HG02870 (cell line): ENCODE data around the gene PPM1E.
"Not testable (repeated sequence)": the region's sequence is repeated elsewhere in the genome, so short reads cannot be mapped to it uniquely, and the experiment has no call there.

Experiments
- ATAC-seq: cut with Tn5 transposase; IDR thresholded peaks from one replicate; pipeline ENCODE4 v1.9.1; 2021; ENCODE audit warnings: mild to moderate bottlenecking, moderate library complexity; ENCODE audit not compliant: unreplicated experiment

Gene PPM1E

DNA sequence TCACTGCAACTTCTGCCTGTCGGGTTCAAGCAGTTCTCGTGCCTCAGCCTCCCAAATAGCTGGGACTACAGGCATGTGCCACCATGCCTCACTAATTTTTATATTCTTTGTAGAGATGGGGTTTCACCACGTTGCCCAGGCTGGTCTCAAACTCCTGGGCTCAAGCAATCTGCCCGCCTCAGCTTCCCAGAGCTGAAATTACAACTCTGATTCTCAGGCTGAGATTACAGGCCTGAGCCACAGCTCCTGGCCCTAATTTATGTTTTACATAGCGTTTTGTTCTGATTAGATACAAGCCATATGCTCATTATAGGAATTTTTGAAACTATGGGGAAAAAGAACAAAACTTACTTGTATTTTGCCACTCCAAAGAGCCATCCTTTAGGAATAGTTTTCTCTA, 22.8 kb downstream of the PPM1E start:
- not testable (repeated sequence) for ATAC-seq

DNA sequence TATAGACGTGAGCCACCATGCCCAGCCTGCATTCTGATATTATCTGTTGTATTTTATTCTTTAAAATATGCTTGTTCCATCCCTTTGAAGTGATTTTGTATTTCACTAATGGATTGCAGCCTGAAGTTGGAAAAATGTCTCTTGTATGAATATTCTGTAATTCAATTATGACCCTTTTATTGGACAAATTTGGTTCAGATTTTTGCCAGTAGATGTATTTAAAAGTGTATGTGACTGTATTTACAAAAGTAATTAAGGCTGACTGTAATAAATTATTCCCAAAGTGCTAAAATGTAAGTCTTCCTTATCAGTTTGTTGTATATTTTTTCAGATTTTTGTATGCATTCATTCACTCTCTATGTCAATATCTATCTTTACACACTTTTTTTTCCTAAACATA, 23.8 kb downstream of the PPM1E start:
- no peak for ATAC-seq

DNA sequence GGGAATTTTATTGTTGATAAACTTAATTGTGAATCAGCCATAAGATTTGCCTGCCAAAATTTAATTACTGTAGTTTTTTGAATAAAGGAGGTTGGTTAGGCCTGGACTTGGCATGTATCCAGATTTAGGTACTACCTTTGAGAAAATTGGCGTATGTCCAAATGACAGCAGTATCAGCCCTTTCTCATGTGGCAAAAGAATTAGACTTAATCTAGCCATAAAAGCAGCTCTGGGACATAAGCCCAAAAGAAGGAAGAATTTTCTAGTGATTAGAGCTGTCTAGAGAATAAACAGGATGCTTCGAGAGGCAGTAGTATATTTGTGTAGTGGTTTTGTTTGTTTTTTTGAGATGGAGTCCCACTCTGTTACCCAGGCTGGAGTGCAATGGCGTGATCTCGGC, 27.7 kb downstream of the PPM1E start:
- ATAC-seq, result no peak

DNA sequence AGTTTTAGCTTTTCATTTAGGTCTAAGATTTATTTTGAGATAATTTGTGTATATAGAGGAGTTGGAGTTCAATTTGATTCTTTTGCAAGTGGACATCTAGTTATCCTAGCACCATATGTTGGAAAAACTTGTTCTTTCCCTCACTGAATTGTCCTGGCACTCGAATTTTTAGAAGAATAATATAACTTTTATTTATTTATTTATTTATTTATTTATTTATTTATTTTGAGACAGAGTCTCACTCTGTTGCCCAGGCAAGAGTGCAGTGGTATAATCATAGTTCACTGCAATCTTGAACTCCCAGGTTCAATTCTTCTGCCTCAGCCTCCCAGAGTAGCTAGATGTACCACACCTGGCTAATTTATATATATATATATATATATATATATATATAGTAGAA, 29.4 kb downstream of the PPM1E start:
- no peak for ATAC-seq

DNA sequence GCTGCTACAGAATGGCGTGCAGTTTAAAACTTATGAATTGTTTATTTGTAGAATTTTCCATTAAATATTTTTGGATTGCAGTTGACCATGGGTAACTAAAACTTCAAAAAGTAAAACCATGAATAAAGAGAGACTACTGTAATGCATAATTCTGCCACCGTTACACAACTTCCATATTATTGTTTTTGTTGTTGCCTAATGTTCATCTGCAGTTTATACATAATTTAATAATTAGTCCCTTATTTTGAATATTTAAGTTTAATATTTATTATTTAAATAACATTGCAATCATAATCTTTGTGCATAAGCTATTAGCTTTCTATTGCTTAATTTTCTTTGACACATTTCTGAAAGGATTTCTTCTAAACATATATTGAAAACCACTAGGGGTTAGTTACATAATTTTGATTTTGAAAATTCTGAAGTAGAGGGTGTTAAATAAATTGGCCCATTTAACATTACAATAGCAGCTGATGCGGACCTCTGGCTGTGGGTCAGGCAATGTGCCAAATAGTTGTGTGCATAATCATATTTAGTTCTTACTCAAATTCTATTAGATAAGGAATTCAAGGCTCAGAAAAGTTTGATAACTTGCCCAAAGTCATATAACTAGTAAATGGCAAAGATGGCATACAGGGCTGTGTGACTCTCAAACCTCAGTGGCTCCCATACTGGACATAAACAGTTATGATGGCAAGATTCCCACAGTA, 31.1 kb downstream of the PPM1E start:
- ATAC-seq, result no peak

DNA sequence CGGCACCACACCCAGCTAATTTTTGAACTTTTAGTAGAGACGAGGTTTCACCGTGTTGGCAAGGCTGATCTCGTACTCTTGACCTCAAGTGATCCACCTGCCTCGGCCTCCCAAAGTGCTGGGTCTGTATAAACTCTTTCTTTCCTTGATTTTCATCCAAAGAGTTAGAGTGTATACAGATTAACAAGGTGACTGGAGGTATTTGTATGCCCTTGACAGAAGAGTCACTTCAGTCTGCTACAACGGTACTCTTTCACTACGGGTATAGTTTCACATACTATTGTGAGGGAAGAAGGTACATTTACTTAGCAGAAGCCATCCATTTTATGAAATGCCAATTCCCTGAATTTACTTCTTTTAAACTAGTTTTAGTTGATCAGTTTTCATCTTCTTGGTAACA, 32.5 kb downstream of the PPM1E start:
- ATAC-seq, result no peak

DNA sequence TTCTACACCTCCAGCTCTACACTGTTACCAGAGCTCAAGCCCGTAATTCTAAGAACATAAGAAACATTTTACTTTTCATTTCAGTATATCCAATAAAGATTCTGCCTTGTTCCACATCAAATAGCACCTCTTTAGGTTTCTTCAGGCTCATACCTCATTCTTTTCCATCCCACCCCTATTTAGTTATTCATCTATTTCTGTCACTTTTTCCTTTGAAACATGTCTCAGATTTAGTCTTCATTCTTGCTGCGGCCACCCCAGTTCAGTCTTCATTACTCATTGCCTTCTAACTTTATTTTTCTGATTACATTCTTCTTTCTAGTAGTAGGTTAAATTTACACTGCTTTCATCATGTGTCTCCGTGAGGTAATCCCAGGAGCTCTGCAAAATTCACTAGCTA, 33.5 kb downstream of the PPM1E start:
- ATAC-seq, result no peak

DNA sequence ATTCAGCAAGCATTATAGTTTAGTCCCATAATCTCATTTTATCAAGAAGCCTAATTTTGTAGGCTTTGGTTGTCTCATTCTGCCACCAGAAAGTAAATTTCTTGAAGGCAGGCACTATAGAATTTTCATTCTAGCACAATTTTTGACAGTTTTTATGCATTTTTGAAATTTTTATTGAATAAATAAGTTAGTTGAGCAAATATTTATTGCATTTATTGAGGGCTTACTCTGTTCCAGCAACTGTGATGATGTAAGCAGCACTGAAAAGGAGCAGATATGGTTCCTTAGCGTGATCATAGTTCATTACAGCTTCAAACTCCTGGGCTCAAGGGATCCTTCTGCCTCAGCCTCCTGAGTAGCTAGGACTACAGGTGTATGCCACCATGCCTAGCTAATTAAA, 34.2 kb downstream of the PPM1E start:
- ATAC-seq, result no peak

DNA sequence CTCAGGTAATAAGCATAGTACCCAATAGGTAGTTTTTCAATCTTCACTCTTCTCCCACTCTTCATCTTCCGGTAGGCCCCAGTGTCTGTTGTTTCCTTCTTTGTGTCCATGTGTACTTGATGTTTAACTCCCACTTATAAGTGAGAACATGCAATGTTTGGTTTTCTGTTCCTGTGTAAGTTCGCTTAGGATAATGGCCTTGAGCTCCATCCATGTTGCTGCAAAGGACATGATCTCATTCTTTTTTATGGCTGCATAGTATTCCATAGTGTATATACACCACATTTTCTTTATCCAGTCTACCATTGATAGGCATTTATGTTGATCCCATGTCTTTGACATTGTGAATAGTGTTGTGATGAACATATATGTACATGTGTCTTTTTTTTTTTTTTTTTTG, 38.9 kb downstream of the PPM1E start:
- not testable (repeated sequence) for ATAC-seq

DNA sequence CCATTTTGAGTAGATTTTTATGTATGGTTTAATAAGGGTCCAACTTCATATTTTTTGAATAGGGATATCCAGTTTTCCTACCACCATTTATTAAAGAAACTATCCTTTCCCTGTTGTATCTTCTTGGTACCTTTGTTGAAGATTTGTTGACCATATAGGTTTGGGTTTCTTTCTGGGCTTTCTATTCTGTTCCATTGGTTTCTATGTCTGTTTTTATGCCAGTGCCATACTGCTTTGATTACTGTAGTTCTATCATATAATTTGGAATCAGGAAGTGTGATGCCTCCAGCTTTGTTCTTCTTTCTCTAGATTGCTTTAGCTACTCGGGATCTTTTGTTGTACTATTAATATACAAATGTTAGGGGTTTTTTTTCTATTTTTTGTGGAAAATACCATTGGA, 46.5 kb downstream of the PPM1E start:
- ATAC-seq, result no peak

DNA sequence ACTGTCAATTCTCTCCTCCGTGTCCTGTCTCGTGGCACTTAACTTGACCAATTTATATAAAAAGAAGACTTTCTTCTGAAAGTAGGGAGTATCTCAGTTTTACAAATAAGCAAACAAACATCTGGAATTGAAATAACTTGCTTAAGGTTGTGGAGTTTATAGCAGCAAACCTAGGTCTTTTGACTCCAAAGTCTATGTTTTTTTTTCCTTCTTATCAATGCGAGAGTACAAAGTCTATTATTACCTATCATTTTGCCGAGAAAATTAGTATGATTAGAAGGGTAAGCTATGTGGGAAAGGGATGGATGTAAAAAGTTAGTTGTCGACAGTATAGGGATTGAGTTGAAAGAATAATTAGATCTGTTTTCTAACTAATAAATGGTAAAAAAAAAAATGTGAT, 50.4 kb downstream of the PPM1E start:
- ATAC-seq, result no peak

DNA sequence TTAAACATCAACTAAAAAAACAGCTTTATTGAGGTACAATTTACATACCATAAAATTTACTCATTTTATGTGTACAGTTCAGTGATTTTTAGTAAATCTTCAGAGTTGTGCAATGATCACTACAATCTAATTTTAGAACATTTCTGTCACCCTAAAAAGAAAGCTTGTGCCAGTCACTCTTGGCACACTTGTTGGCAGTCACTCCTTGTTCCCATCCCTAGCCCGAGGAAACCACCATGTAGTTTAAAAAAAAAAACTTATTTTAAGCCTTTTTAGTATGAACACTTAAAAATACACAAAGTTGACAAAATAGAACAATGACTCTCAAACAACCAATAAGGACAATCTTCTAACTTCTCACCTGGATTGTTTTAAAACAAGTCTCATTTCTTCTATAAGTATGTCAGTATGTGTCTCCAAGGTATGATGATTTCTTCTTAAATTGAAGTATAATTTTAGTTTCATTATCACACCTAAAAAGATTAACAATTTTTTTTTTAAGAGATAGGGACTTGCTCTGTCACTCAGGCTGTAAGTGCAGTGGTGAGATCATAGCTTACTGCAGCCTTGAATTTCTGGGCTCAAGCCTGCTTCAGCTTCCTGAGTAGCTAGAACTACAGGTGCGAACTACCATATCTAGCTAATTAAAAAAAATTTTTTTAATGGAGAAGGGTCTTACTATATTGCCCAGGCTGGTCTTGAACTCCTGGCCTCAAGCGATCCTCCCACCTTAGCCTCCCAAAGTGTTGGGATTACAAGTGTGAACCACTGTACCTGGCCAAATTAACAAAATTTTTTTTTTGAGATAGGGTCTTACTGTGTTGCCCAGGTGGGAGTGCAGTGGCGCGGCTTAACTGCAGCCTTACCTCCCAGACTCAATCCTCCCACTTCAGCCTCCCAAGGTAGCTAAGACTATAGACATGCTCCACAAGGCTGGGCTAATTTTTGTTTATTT, 53.2 kb downstream of the PPM1E start:
- no peak for ATAC-seq

DNA sequence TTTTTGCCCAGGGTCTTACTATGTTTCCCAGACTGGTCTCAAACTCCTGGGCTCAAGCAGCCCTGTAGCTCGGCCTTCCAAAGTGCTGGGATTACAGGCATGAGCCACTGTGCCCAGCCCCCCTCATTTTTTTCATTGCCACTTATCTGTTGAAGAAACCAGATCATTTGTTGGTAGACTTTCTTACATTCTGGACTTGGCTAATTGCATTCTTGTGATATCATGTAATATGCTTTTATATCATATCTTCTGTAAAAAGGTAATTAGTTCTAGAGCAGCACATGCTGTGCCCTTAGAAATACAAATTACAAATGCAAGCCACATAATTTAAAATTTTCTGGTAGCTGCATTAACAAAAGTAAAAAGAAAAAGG, 53.9 kb downstream of the PPM1E start:
- no peak for ATAC-seq

DNA sequence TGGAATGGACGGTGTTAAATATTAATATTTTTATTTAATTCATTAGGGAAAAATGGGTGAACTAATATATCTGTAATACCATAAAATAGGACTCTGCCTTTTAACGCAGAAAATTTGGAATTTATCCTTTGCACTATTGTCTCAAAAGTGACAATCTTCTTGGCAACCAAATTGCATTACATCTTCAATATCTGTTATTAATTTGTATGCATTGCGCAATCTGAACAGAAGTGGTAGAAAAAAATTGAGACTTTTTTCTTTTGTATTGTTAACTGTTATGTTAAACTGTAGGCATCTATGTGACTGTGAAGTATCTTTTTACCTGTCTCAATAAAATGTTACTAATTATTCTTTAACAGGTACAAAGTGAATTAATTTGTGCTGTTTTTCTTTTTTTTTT, 55.6 kb downstream of the PPM1E start:
- no peak for ATAC-seq

DNA sequence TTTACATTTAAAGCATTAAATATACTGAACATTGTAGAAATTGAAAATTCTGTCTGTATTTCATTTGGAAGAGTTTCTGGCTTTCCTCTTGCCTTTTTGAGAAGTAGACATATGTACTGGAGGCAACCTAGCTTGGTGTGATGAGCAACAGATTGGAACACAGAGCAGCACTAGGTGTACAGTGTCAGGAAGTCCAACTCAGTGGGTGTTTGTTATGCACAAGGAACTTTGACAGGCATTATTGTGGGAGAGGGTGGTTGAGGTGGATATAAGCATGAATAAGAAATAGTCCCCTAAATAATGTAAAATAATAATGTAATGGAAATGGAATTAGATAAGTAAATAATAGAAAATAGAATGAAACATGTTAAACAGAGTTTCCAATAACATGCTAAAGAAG, 58.1 kb downstream of the PPM1E start:
- ATAC-seq, result no peak

DNA sequence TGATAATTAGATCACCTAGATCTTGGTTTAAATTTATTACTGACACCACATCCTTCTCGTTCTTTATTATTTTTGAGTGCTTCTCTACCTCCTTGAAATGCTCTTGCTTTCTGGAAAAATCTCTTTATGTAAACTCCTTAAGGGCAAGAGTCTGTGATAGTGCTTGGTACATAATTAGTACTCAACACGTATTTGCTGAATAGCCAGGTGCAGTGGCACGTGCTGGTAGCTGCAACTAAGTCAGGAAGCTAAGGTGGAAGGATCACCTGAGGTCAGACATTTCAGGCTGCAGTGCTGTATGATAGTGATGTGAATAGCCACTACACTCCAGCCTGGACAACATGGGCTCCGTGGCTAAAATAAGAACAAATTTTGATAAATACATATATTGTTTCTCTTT, 63.0 kb downstream of the PPM1E start:
- ATAC-seq, result no peak

DNA sequence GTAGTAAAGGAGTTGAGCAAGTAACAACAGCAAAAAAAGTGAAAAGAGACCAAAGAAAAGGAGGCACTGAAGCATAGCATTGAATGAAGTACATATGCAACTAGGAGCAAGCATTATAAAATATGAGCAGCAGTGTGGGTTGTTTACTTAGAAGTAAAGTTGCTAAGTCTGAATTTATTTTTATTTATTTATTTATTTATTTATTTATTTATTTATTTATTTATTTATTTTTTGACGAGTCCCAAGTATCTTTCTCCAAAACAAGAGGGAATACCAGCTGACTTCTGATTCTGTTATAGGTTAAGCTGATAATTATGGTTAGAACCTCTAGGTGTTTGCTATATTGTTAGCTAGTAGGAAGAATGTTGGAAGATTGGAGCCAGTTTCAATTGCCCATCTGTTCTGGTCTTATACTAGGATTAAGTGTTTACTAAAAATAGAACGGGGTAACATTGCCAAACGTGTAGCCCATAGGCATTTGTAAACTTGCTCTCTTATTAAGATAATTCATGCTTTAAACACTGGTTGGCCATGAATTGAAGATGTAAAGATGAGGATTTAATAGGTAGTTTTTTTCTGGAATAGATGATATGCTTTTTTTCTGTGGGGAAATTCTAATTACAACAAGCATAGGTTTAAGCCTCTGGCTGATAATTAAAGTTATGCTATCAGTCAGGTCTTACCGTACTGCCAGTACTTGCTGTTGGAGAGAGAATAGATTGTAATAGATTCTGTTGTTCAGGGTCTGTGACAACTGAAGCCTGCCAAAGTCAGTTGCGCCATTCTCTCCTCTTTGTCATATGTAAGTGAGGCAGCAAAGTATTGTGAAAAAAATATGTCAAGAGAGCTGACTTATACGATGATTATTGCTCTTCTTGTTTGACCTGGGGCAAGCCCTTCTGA, 66.7 kb downstream of the PPM1E start:
- ATAC-seq, result no peak

DNA sequence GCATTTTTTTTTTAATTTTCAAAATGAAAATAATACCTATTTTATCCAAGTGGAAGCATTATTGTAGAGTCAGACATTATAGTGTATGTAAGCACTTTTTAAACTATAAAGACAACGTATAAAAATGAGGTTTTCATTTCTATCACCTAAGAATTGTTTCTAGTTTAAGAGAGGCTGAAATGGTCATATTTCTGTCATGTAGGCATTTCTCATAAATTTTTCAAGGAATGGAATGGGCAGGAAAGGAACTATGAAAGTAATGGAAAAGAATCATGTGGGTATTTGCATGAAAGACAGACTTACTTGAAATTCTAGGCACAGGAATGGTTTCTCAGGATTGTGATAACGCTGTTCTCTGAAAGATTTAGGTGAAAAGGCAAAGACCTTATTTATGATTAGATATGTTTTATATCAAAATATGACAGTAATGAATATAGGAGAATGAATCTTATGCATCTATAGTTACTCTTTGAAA, 67.4 kb downstream of the PPM1E start:
- ATAC-seq, result no peak

DNA sequence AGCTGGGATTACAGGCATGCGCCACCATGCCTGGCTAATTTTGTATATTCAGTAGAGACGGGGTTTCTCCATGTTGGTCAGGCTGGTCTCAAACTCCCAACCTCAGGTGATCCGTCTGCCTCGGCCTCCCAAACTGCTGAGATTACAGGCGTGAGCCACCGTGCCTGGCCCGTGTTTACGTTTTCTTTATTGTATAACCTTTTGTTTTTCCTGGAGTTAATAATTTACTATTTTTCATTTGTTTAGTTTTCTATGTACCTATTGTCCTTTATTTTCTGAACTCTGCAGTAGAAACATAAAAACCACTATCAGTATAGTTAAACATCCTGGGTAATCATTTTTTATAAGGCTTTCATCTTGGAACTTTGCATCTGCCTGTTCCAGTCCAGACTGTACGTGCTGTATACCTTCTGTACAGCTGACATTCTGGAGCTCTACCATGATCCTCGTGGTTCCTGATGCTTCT, 73.6 kb downstream of the PPM1E start:
- ATAC-seq, result no peak

DNA sequence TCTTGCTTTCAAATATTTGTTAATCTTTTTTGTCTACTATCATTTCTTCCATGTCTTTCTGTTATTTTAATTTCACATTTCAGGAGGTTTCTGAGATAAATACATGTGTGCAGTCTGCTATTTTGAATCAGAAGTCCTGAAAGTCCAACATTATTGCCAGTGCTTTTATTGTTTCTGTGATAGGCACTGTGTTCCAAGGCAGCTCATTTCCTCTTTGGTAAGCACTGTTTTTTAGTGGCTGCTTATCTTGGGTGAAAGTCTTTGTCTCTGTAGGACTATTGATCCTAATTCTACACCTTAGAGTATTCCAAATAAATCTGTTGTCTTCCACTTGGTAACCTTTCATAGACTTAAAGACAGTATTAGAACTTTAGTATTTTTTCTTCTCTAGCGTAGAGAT, 76.1 kb downstream of the PPM1E start:
- no peak for ATAC-seq

DNA sequence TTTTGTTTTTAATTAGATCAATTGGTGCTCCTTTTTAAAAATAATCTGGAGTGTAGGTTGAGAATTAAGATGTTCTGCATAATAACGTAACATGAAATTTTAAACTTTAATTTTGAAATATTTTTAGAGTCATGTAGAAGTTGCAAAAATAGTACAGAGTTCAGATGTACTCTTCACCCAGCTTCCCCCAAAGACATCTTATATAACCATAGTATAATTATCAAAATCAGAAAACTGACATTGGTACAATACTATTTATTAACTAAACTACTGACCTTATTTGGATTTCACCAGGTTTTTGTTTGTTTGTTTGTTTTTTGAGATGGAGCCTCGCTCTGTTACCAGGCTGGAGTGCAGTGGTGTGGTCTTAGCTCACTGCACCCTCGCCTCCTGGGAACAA, 76.9 kb downstream of the PPM1E start:
- ATAC-seq, result no peak
